ENCODE results near the gene AMZ2. TPM values are rescaled to one million over a fixed set of nuclear protein-coding genes. Genes with fewer than 3 reads are reported as not detected.

Gene AMZ2
- polyA plus RNA-seq, 1 donor from 2014 or later: 142 TPM

Other genes with a start within 250 kb of the AMZ2 start
- 168 TPM for gene KPNA2, start 212.3 kb upstream of the AMZ2 start, polyA plus RNA-seq (ENCODE audit: insufficient read depth, low read depth, low replicate concordance)
- 1.5 TPM for gene SLC16A6, start 43.1 kb downstream of the AMZ2 start, polyA plus RNA-seq (ENCODE audit: insufficient read depth, low read depth, low replicate concordance)
- gene ARSG, start 43.5 kb downstream of the AMZ2 start, polyA plus RNA-seq (ENCODE audit: insufficient read depth, low read depth, low replicate concordance): 5.5 TPM
- gene WIPI1, start 209.5 kb downstream of the AMZ2 start, polyA plus RNA-seq (ENCODE audit: insufficient read depth, low read depth, low replicate concordance): 6.4 TPM

Measured in brain (organoid and tissue), 1 donor.